GM20431 (cell line): Measurements from ENCODE around the gene PRR22.
"Not testable (repeated sequence)": the region's sequence is repeated elsewhere in the genome, so short reads cannot be mapped to it uniquely, and the experiment has no call there.

Experiments
- in situ Hi-C: fragments of 300-500 bp; cut with MseI, MboI; formaldehyde crosslinking; loops from one replicate; pipeline ENCODE4 v1.15.0; 2020; ENCODE audit warnings: low sequenced_read_pairs; ENCODE audit not compliant: unreplicated experiment

The PRR22 gene

DNA sequence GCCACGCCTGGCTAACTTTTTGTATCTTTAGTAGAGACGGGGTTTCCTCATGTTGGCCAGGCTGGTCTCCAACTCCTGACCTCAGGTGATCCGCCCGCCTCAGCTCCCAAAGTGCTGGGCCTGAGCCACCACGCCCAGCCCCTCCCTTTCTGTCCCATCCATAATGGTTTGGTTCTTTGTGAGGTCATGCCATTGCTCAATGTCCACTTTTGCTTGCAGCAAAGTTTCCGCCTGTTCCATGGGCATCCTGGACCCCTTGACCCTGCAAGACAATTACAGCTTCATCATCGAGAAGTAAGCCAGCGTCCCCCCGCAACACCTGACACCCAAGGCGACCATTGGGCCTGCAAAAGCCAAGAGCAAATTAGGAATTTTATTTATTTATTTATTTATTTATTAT is 16.6 kb downstream of the PRR22 start:
- in situ Hi-C loops, result no loop called here

DNA sequence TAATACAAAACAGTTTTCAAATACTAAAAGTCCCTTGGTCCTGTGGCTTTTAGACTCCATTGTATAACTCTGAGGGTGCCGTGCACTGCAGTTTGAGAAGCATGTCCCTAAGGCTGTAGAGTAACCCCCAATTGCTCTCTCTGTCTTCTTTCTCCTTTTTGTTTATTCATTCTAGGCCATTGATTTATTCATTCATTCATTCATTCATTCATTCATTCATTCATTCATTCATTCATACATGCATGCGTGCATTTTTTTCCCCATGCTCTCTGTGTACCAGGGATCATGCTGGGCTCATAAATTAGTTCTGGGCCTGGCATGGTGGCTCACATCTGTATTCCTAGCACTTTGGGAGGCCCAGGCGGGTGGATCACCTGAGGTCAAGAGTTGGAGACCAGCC is 19.3 kb downstream of the PRR22 start:
- in situ Hi-C loops, result no loop called here

DNA sequence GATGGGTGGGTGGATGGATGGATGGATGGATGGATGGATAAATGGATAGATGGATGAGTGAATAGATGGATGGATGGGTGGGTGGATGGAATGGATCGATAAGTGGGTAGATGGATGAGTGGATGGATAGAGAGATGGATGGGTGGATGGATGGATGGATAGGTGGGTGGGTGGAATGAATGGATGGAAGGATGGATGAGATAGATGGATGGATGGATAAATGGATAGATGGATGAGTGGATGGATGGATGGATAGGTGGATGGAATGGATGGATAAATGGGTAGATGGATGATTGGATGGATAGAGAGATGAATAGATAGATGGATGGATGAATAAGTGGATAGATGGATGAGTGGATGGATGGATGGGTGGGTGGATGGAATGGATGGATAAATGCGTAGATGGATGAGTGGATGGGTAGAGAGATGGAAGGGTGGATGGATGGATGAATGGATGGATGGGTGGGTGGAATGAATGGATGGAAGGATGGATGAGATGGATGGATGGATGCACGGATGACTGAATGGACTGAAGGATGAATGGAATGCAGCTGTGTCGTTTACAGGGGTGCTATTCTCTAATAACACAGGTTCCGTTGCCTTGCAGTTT is 21.8 kb downstream of the PRR22 start:
- in situ Hi-C loops, result no loop called here

DNA sequence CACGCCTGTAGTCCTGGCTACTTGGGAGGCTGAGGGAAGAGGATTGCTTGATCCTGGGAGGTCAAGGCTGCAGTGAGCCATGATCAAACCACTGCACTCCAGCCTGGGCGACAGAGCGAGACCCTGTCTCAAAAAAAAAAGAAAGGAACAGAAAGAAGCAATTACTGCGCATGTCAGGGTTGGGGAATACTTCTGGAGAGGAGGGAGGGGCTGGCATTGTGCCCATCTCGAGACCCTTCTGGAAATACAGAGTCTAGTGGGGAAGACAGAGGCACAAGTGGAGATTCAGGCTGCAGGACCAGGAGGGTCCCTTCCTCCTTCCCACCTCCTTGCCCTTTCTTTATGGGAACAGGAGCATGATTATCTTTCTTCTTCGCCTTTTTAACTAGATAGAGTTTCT is 30.8 kb downstream of the PRR22 start:
- in situ Hi-C loops, result no loop called here

GRCh38 chr19:5751709-5752108 is 32.8 kb downstream of the PRR22 start:
- in situ Hi-C loops, result no loop called here

- in situ Hi-C loops, result no loop called here
Observed at GRCh38 chr19:5749505-5749904, 35.0 kb downstream of the PRR22 start.

DNA sequence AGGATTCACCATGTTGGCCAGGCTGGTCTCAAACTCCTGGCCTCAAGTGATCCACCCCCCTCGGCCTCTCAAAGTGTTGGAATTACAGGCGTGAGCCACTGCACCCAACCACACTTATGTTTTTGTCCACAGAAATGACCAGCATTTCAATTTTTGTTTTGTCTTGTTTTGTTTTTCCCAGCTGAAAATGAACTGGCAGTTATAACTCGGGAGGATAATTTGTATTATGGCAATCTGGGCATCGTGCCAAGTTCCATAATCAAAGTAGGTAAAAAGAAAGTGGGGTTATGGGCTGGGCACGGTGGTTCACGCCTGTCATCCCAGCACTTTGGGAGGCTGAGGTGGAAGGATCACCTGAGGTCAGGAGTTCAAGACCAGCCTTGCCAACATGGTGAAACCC is 35.6 kb downstream of the PRR22 start:
- in situ Hi-C loops, result not testable (repeated sequence)

DNA sequence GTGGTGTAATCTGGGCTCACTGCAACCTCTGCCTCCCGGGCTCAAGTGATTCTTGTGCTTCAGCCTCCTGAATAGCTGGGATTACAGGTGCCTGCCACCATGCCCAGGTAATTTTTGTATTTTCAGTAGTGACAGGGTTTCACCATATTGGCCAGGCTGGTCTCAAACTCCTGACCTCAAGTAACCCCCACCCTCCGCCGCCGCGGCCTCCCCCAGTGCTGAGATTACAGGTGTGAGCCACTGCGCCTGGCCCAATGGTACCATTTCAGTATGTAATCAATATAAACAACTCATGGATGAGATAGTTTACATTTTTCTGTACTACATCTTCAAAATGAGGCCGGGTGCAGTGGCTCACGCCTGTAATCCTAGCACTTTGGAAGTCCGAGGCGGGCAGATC is 39.5 kb downstream of the PRR22 start:
- in situ Hi-C loops, result not testable (repeated sequence)

- in situ Hi-C loops, result no loop called here
Observed at GRCh38 chr19:5743630-5744029, 40.9 kb downstream of the PRR22 start.

GRCh38 chr19:5742051-5742450 is 42.5 kb downstream of the PRR22 start:
- in situ Hi-C loops, result no loop called here

DNA sequence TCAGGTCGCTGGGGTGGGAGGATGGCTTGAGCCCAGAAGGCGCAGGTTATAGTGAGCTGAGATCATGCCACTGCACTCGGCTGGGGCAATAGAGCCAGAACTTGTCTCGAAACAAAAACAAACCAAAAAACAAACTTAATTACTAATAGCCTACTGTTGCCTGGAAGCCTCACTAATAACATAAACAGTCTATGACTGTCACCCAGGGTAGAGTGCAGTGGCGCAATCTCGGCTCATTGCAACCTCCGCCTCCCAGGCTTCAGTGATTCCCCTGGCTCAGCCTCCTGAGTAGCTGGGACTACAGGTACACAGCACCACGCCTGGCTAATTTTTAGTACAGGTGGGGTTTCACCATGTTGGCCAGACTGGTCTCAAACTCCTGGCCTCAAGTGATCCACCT is 46.1 kb downstream of the PRR22 start:
- in situ Hi-C loops, result no loop called here

- in situ Hi-C loops, result not testable (repeated sequence)
Observed at GRCh38 chr19:5733172-5733571, 51.4 kb downstream of the PRR22 start.
